Fibroblast of gingiva (primary cell): Measurements from ENCODE around the gene CAMKMT.
"Not testable (repeated sequence)": the region's sequence is repeated elsewhere in the genome, so short reads cannot be mapped to it uniquely, and the experiment has no call there.

ENCODE experiments used
- DNase-seq: peaks from one replicate; pipeline ENCODE4 v3.0.0-alpha.2; 2011; ENCODE audit warnings: low read depth

The CAMKMT gene

GRCh38 chr2:44505664-44506063 is 143.9 kb downstream of the CAMKMT start:
- DNase-seq, result not testable (repeated sequence)

- no peak for DNase-seq
Measured at GRCh38 chr2:44510246-44510645, 148.5 kb downstream of the CAMKMT start.

GRCh38 chr2:44515416-44515815 is 153.7 kb downstream of the CAMKMT start:
- peak; percentile 4 for DNase-seq

GRCh38 chr2:44519026-44519425 is 157.3 kb downstream of the CAMKMT start:
- no peak for DNase-seq

GRCh38 chr2:44522846-44523245 is 161.1 kb downstream of the CAMKMT start:
- DNase-seq, result peak; percentile 71

GRCh38 chr2:44524347-44524926 is 162.7 kb downstream of the CAMKMT start:
- DNase-seq, result peak; percentile 6

- DNase-seq, result no peak
Measured at GRCh38 chr2:44526352-44526751, 164.6 kb downstream of the CAMKMT start.

- peak; percentile 88 for DNase-seq
Measured at GRCh38 chr2:44528595-44528994, 166.8 kb downstream of the CAMKMT start.

GRCh38 chr2:44529448-44529847 is 167.7 kb downstream of the CAMKMT start:
- no peak for DNase-seq

GRCh38 chr2:44531289-44531688 is 169.5 kb downstream of the CAMKMT start:
- no peak for DNase-seq

GRCh38 chr2:44532031-44532430 is 170.3 kb downstream of the CAMKMT start:
- no peak for DNase-seq

GRCh38 chr2:44533508-44533907 is 171.8 kb downstream of the CAMKMT start:
- no peak for DNase-seq

GRCh38 chr2:44535376-44535775 is 173.6 kb downstream of the CAMKMT start:
- no peak for DNase-seq

- no peak for DNase-seq
Measured at GRCh38 chr2:44537264-44537663, 175.5 kb downstream of the CAMKMT start.

GRCh38 chr2:44542520-44542919 is 180.8 kb downstream of the CAMKMT start:
- no peak for DNase-seq

GRCh38 chr2:44543773-44544725 is 182.3 kb downstream of the CAMKMT start:
- peak; percentile 51 for DNase-seq

- no peak for DNase-seq
Measured at GRCh38 chr2:44545005-44545404, 183.3 kb downstream of the CAMKMT start.

- no peak for DNase-seq
Measured at GRCh38 chr2:44546459-44547127, 184.8 kb downstream of the CAMKMT start.

- no peak for DNase-seq
Measured at GRCh38 chr2:44547718-44548117, 186.0 kb downstream of the CAMKMT start.

GRCh38 chr2:44548221-44549098 is 186.7 kb downstream of the CAMKMT start:
- no peak for DNase-seq

GRCh38 chr2:44549099-44549471 is 187.3 kb downstream of the CAMKMT start:
- DNase-seq, result peak; percentile 94

GRCh38 chr2:44549856-44550255 is 188.1 kb downstream of the CAMKMT start:
- peak; percentile 36 for DNase-seq
